Umbilical cord (tissue), 2 donors: Measurements from ENCODE around the gene RHNO1. TPM values are rescaled to one million over a fixed set of nuclear protein-coding genes. Genes with fewer than 3 reads are reported as not detected.
A peak's percentile ranks its signal among the peaks of the same experiment; 100 is the strongest.

Experiments
- DNase-seq: peaks from one replicate; pipeline ENCODE4 v3.0.0-alpha.2; 2015; ENCODE audit warnings: low spot score
- total RNA-seq: library from RNA; depleted of rRNA; stranded (reverse); fragments of >200 nt; gene quantifications from one replicate; pipeline ENCODE4 v1.2.3, GENCODE V29; 2014; ENCODE audit warnings: low replicate concordance; ENCODE audit not compliant: insufficient read depth

The RHNO1 gene
- total RNA-seq: 17.3 TPM

GRCh38 chr12:2877047-2877952 lies at the start of gene RHNO1, which contains the start of gene FOXM1:
Gene RHNO1 (plus strand): TSS chr12:2877223. CDS start chr12:2885367, 8,144 bp downstream.
Gene FOXM1 (minus strand): TSS chr12:2877174. CDS start chr12:2874478, 2,696 bp downstream.
- DNase-seq: peak; percentile 91

- DNase-seq: no peak
Observed at GRCh38 chr12:2829275-2829674, 47.7 kb upstream of the RHNO1 start.

GRCh38 chr12:2832550-2833127 lies 44.4 kb upstream of the RHNO1 start:
- no peak for DNase-seq

GRCh38 chr12:2833327-2833726 lies 43.7 kb upstream of the RHNO1 start:
- DNase-seq: no peak

- DNase-seq: no peak
Observed at GRCh38 chr12:2833810-2834209, 43.2 kb upstream of the RHNO1 start.

GRCh38 chr12:2834581-2835491 lies 42.2 kb upstream of the RHNO1 start, which contains the start of gene NRIP2:
Gene NRIP2 (minus strand): TSS chr12:2835035. CDS start chr12:2834983, 52 bp downstream.
- peak; percentile 81 for DNase-seq

- DNase-seq: no peak
Observed at GRCh38 chr12:2835691-2836403, 41.2 kb upstream of the RHNO1 start.

- DNase-seq: no peak
Observed at GRCh38 chr12:2836574-2836973, 40.4 kb upstream of the RHNO1 start.

- no peak for DNase-seq
Observed at GRCh38 chr12:2841056-2841650, 35.9 kb upstream of the RHNO1 start.

- DNase-seq: no peak
Observed at GRCh38 chr12:2842948-2843347, 34.1 kb upstream of the RHNO1 start.

- no peak for DNase-seq
Observed at GRCh38 chr12:2844786-2845185, 32.2 kb upstream of the RHNO1 start.

- peak; percentile 63 for DNase-seq
Observed at GRCh38 chr12:2845280-2845679, 31.7 kb upstream of the RHNO1 start.

GRCh38 chr12:2851931-2852330 lies 25.1 kb upstream of the RHNO1 start:
- DNase-seq: no peak

GRCh38 chr12:2853626-2854025 lies 23.4 kb upstream of the RHNO1 start:
- DNase-seq: peak; percentile 87

- DNase-seq: no peak
Observed at GRCh38 chr12:2854669-2855453, 22.2 kb upstream of the RHNO1 start.

- no peak for DNase-seq
Observed at GRCh38 chr12:2855546-2855945, 21.5 kb upstream of the RHNO1 start.

GRCh38 chr12:2856051-2856450 lies 21.0 kb upstream of the RHNO1 start:
- DNase-seq: no peak

GRCh38 chr12:2857021-2857431 lies 20.0 kb upstream of the RHNO1 start, which contains the start of gene TEX52:
Gene TEX52 (minus strand): TSS chr12:2857039. CDS start chr12:2857026, 13 bp downstream.
- no peak for DNase-seq

- DNase-seq: no peak
Observed at GRCh38 chr12:2857576-2857975, 19.4 kb upstream of the RHNO1 start.

GRCh38 chr12:2858334-2858733 lies 18.7 kb upstream of the RHNO1 start:
- no peak for DNase-seq
